HEK293 (cell line): ENCODE measurements around the gene NOC4L.

Experiments used
- CTCF ChIA-PET: fragments of 350-600 bp; formaldehyde crosslinking; extraction: SDS; loops from one replicate; lab custom pipeline; 2021; ENCODE audit warnings: antibody characterized with exemption; lab: Yijun Ruan, JAX
- POLR2A ChIA-PET: fragments of 300-600 bp; formaldehyde crosslinking; extraction: SDS; loops from one replicate; lab custom pipeline; 2020; ENCODE audit warnings: antibody characterized with exemption, inconsistent platforms; lab: Yijun Ruan, JAX
- H3K27ac ChIP-seq: fragments of 200-500 bp; sonication (Bioruptor generic); 2 replicates; pipeline ENCODE4 v1.5.1; 2014; ENCODE audit warnings: low read depth, low read length, control low read depth, inconsistent platforms; ENCODE audit errors: extremely low read depth
- H3K36me3 ChIP-seq, 2 experiments: fragments of 200-500 bp in 1 of 2; sonication (Bioruptor generic) in 1 of 2; 1 replicate in 1 of 2; 2 replicates in 1 of 2; pipeline ENCODE4 v1.5.1; 2014 to 2017; ENCODE audit warnings: inconsistent platforms in 2 of 2, low read length in 2 of 2; ENCODE audit not compliant: control insufficient read depth in 2 of 2, insufficient read depth in 1 of 2
- H3K4me1 ChIP-seq: fragments of 200-500 bp; sonication (Bioruptor generic); 2 replicates; pipeline ENCODE4 v1.5.1; 2014; ENCODE audit warnings: mild to moderate bottlenecking, low read length, inconsistent platforms; ENCODE audit not compliant: control insufficient read depth, insufficient read depth
- H3K4me3 ChIP-seq: 2 replicates; pipeline ENCODE4 v1.5.1; 2011; ENCODE audit warnings: low read depth, mild to moderate bottlenecking, control low read depth, low read length, moderate library complexity
- H3K9me3 ChIP-seq: fragments of 200-500 bp; sonication (Bioruptor generic); 2 replicates; pipeline ENCODE4 v1.5.1; 2014; ENCODE audit warnings: low read depth, low read length, inconsistent platforms; ENCODE audit not compliant: control insufficient read depth, insufficient read depth
- GFI1B ChIP-seq: fragments of 450-650 bp; formaldehyde crosslinking; IDR thresholded peaks from 2 replicates; pipeline ENCODE4 v1.5.1; 2016; ENCODE audit warnings: missing biosample characterization, missing genetic modification characterization
- HOXC10 ChIP-seq: sonication (generic); formaldehyde crosslinking; IDR thresholded peaks from 2 replicates; pipeline ENCODE4 v1.8.1; 2023; ENCODE audit warnings: mild to moderate bottlenecking, missing genetic modification reagents
- IKZF3 ChIP-seq: fragments of 450-650 bp; IDR thresholded peaks from 2 replicates; pipeline ENCODE4 v1.5.0; 2018; ENCODE audit warnings: missing biosample characterization, mild to moderate bottlenecking, missing genetic modification characterization, moderate library complexity
- KLF17 ChIP-seq: fragments of 450-650 bp; formaldehyde crosslinking; IDR thresholded peaks from 2 replicates; pipeline ENCODE4 v1.5.1; 2016; ENCODE audit warnings: missing biosample characterization, missing genetic modification characterization
- SALL2 ChIP-seq: fragments of 450-650 bp; formaldehyde crosslinking; IDR thresholded peaks from 2 replicates; pipeline ENCODE4 v1.5.0; 2017; ENCODE audit warnings: missing biosample characterization, mild to moderate bottlenecking, missing genetic modification characterization, borderline replicate concordance
- SCRT1 ChIP-seq: fragments of 450-650 bp; formaldehyde crosslinking; IDR thresholded peaks from 2 replicates; pipeline ENCODE4 v1.5.1; 2016; ENCODE audit warnings: missing biosample characterization, missing genetic modification characterization, borderline replicate concordance
- SP2 ChIP-seq: fragments of 450-650 bp; formaldehyde crosslinking; IDR thresholded peaks from 2 replicates; pipeline ENCODE4 v1.5.1; 2016; ENCODE audit warnings: missing biosample characterization, missing genetic modification characterization
- SP3 ChIP-seq: fragments of 450-650 bp; formaldehyde crosslinking; IDR thresholded peaks from 2 replicates; pipeline ENCODE4 v1.5.1; 2016; ENCODE audit warnings: missing biosample characterization, missing genetic modification characterization
- WT1 ChIP-seq: fragments of 450-650 bp; formaldehyde crosslinking; IDR thresholded peaks from 2 replicates; pipeline ENCODE4 v1.5.1; 2016; ENCODE audit warnings: missing biosample characterization, missing genetic modification characterization
- ZIC2 ChIP-seq: fragments of 450-650 bp; formaldehyde crosslinking; IDR thresholded peaks from 2 replicates; pipeline ENCODE4 v1.5.1; 2016; ENCODE audit warnings: missing biosample characterization, missing genetic modification characterization
- ZNF292 ChIP-seq: fragments of 450-650 bp; formaldehyde crosslinking; IDR thresholded peaks from 2 replicates; pipeline ENCODE4 v1.5.1; 2016; ENCODE audit warnings: low read depth, missing biosample characterization, missing genetic modification characterization, borderline replicate concordance
- ZNF394 ChIP-seq: fragments of 450-650 bp; formaldehyde crosslinking; IDR thresholded peaks from 2 replicates; pipeline ENCODE4 v1.5.1; 2016; ENCODE audit warnings: missing biosample characterization, missing genetic modification characterization, mild to moderate bottlenecking, moderate library complexity, borderline replicate concordance
- ZNF600 ChIP-seq: fragments of 450-650 bp; formaldehyde crosslinking; IDR thresholded peaks from 2 replicates; pipeline ENCODE4 v1.5.1; 2016; ENCODE audit warnings: missing biosample characterization, missing genetic modification characterization
- TF ChIP-seq, protein P1 (sequence below): fragments of 450-650 bp; formaldehyde crosslinking; IDR thresholded peaks from 2 replicates; pipeline ENCODE4 v1.5.1; 2017; ENCODE audit warnings: missing biosample characterization, mild to moderate bottlenecking, missing genetic modification characterization, moderate library complexity
- TF ChIP-seq, protein P2 (sequence below): fragments of 450-650 bp; formaldehyde crosslinking; IDR thresholded peaks from 2 replicates; pipeline ENCODE4 v1.5.1; 2016; ENCODE audit warnings: missing biosample characterization, missing genetic modification characterization
- TF ChIP-seq, protein P3 (sequence below): fragments of 450-650 bp; formaldehyde crosslinking; IDR thresholded peaks from 2 replicates; pipeline ENCODE4 v1.5.1; 2016; ENCODE audit warnings: missing biosample characterization, missing genetic modification characterization, borderline replicate concordance

The NOC4L gene

DNA sequence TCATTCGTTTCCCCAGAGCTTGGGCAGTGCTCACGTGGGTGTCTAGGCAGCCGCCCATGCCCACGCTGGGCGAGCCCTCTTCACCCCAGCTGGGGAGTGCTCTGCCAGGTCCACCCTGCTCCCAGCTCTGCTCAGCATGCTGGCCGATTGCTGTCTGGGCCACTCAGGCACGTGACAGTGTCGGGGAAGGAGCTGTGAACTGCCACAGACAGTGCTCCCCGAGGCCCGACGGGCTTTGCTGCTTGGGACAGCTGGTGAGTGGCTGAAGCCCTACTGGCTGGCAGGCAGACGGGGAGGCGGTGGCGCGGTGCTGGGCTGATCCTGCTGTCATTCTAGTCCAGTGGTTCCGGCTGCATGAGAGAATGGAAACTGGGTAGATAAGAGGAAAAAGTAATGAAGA, 15.8 kb downstream of the NOC4L start:
- TF ChIP-seq, protein P1, sequence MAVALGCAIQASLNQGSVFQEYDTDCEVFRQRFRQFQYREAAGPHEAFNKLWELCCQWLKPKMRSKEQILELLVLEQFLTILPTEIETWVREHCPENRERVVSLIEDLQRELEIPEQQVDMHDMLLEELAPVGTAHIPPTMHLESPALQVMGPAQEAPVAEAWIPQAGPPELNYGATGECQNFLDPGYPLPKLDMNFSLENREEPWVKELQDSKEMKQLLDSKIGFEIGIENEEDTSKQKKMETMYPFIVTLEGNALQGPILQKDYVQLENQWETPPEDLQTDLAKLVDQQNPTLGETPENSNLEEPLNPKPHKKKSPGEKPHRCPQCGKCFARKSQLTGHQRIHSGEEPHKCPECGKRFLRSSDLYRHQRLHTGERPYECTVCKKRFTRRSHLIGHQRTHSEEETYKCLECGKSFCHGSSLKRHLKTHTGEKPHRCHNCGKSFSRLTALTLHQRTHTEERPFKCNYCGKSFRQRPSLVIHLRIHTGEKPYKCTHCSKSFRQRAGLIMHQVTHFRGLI = 0 out of 2 replicates have a peak, but pooled peaks have one; percentile 36
- no peak for TF ChIP-seq SALL2 (tag by site-specific recombination)
- TF ChIP-seq, all 188 proteins: peak for 1
- H3K27ac ChIP-seq = no peak overlapping the region
- peaks cover 13 to 30% of the 10 kb centered on the region in 2 experiments; a peak in 2 of 3 replicates for H3K36me3 ChIP-seq
- H3K9me3 ChIP-seq = no peaks in the 10 kb centered on the region
- ChIA-PET POLR2A (no interaction called here), CTCF (interaction anchor here (0.7 to 2.1 kb wide), 5 partner anchors 11 to 456 kb away, joined by 3 to 5 read pairs (median 3); no protein-coding TSS in a partner anchor)
- H3K4me1 ChIP-seq = peaks cover 8% of the 10 kb centered on the region; the same call in 1 of the 2 replicates
- H3K4me3 ChIP-seq = no peak overlapping the region

- Histone ChIP-seq H3K9me3 (no peaks in the 10 kb centered on the region), H3K4me1 (peaks cover 8% of the 10 kb centered on the region; the same call in 1 of the 2 replicates), H3K27ac (no peak overlapping the region), H3K36me3 (peaks cover 13 to 28% of the 10 kb centered on the region in 2 experiments; a peak in 2 of 3 replicates), H3K4me3 (no peak overlapping the region)
- TF ChIP-seq ZIC2 (tag by site-specific recombination) = no peak
- 0 out of 2 replicates have a peak, but pooled peaks have one; percentile 27 for TF ChIP-seq ZNF600 (tag by site-specific recombination)
- POLR2A ChIA-PET = interaction anchor here (0.7 to 1.0 kb wide), 2 partner anchors 13 to 65 kb away, joined by 3 read pairs; no protein-coding TSS in a partner anchor
- CTCF ChIA-PET = interaction anchor here (0.6 to 3.2 kb wide), 6 partner anchors 7 to 554 kb away, joined by 3 to 13 read pairs (median 4); no protein-coding TSS in a partner anchor
Observed at GRCh38 chr12:132160601-132161035, 16.4 kb downstream of the NOC4L start.

GRCh38 chr12:132161036-132161781, 17.0 kb downstream of the NOC4L start:
- Histone ChIP-seq H3K9me3 (no peaks in the 10 kb centered on the region), H3K27ac (no peak overlapping the region), H3K4me1 (peaks cover 8% of the 10 kb centered on the region; the same call in 1 of the 2 replicates), H3K4me3 (no peak overlapping the region), H3K36me3 (peaks cover 7 to 22% of the 10 kb centered on the region in 2 experiments; a peak in 2 of 3 replicates)
- POLR2A ChIA-PET = interaction anchor here (0.7 to 1.0 kb wide), 2 partner anchors 14 to 65 kb away, joined by 3 read pairs; no protein-coding TSS in a partner anchor
- CTCF ChIA-PET = interaction anchor here (0.5 to 3.2 kb wide), 6 partner anchors 8 to 555 kb away, joined by 3 to 13 read pairs (median 4); no protein-coding TSS in a partner anchor
- TF ChIP-seq ZNF394 (tag by site-specific recombination) (peak; percentile 85), IKZF3 (tag by site-specific recombination) (0 out of 2 replicates have a peak, but pooled peaks have one; percentile 27), KLF17 (tag by site-specific recombination) (0 out of 2 replicates have a peak, but pooled peaks have one; percentile 68), SCRT1 (tag by site-specific recombination) (no peak), WT1 (tag by site-specific recombination) (peak; percentile 38; the same call in 1 of the 2 replicates), GFI1B (no peak), SP3 (tag by site-specific recombination) (0 out of 2 replicates have a peak, but pooled peaks have one; percentile 30), ZNF292 (tag by site-specific recombination) (no peak), SP2 (peak; percentile 35), HOXC10 (CRISPR knock-in tag) (no peak)
- TF ChIP-seq, protein P2, sequence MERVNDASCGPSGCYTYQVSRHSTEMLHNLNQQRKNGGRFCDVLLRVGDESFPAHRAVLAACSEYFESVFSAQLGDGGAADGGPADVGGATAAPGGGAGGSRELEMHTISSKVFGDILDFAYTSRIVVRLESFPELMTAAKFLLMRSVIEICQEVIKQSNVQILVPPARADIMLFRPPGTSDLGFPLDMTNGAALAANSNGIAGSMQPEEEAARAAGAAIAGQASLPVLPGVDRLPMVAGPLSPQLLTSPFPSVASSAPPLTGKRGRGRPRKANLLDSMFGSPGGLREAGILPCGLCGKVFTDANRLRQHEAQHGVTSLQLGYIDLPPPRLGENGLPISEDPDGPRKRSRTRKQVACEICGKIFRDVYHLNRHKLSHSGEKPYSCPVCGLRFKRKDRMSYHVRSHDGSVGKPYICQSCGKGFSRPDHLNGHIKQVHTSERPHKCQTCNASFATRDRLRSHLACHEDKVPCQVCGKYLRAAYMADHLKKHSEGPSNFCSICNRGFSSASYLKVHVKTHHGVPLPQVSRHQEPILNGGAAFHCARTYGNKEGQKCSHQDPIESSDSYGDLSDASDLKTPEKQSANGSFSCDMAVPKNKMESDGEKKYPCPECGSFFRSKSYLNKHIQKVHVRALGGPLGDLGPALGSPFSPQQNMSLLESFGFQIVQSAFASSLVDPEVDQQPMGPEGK (tag by site-specific recombination) = 0 out of 2 replicates have a peak, but pooled peaks have one; percentile 32
- TF ChIP-seq, protein P3, sequence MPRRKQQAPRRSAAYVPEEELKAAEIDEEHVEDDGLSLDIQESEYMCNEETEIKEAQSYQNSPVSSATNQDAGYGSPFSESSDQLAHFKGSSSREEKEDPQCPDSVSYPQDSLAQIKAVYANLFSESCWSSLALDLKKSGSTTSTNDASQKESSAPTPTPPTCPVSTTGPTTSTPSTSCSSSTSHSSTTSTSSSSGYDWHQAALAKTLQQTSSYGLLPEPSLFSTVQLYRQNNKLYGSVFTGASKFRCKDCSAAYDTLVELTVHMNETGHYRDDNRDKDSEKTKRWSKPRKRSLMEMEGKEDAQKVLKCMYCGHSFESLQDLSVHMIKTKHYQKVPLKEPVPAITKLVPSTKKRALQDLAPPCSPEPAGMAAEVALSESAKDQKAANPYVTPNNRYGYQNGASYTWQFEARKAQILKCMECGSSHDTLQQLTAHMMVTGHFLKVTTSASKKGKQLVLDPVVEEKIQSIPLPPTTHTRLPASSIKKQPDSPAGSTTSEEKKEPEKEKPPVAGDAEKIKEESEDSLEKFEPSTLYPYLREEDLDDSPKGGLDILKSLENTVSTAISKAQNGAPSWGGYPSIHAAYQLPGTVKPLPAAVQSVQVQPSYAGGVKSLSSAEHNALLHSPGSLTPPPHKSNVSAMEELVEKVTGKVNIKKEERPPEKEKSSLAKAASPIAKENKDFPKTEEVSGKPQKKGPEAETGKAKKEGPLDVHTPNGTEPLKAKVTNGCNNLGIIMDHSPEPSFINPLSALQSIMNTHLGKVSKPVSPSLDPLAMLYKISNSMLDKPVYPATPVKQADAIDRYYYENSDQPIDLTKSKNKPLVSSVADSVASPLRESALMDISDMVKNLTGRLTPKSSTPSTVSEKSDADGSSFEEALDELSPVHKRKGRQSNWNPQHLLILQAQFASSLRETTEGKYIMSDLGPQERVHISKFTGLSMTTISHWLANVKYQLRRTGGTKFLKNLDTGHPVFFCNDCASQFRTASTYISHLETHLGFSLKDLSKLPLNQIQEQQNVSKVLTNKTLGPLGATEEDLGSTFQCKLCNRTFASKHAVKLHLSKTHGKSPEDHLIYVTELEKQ (tag by site-specific recombination) = no peak
